GM23338 (cell line): ENCODE results near the gene GMEB2. TPM values are rescaled to one million over a fixed set of nuclear protein-coding genes. Genes with fewer than 3 reads are reported as not detected.

ENCODE experiments used
- ATAC-seq: fragments of 200-7000 bp; cut with Tn5 transposase; 3 replicates; pipeline ENCODE4 v1.9.1; 2020
- DNase-seq: peaks from one replicate; pipeline ENCODE4 v3.0.0-alpha.2; 2015; ENCODE audit warnings: low spot score
- H2AFZ ChIP-seq: fragments of 200-600 bp; sonication (generic); 2 replicates; pipeline ENCODE4 v1.8.0; 2016; ENCODE audit warnings: antibody characterized with exemption, mild to moderate bottlenecking, moderate library complexity
- H3F3A ChIP-seq: fragments of 200-600 bp; sonication (generic); replicated peaks from 2 replicates; pipeline ENCODE4 v1.8.0; 2017; ENCODE audit warnings: antibody characterized with exemption, mixed run types, low read depth
- H3K27ac ChIP-seq: fragments of 200-600 bp; sonication (generic); 2 replicates; pipeline ENCODE4 v1.6.1; 2016; ENCODE audit warnings: low read depth
- H3K27me3 ChIP-seq: fragments of 200-600 bp; sonication (generic); 2 replicates; pipeline ENCODE4 v1.8.0; 2016; ENCODE audit warnings: mild to moderate bottlenecking, mixed run types, moderate library complexity; ENCODE audit not compliant: insufficient read depth
- H3K36me3 ChIP-seq: fragments of 200-600 bp; sonication (generic); 2 replicates; pipeline ENCODE4 v1.8.0; 2016; ENCODE audit warnings: mild to moderate bottlenecking; ENCODE audit not compliant: insufficient read depth
- H3K4me1 ChIP-seq: fragments of 200-600 bp; sonication (generic); 2 replicates; pipeline ENCODE4 v1.8.0; 2016; ENCODE audit warnings: mild to moderate bottlenecking, moderate library complexity; ENCODE audit not compliant: insufficient read depth
- H3K4me2 ChIP-seq: fragments of 200-600 bp; sonication (generic); 2 replicates; pipeline ENCODE4 v1.7.1; 2017; ENCODE audit warnings: mixed run types
- H3K4me3 ChIP-seq: fragments of 200-600 bp; sonication (generic); 2 replicates; pipeline ENCODE4 v1.6.1; 2016; ENCODE audit warnings: mixed run types
- H3K79me2 ChIP-seq: fragments of 200-600 bp; sonication (generic); replicated peaks from 2 replicates; pipeline ENCODE4 v1.8.0; 2017; ENCODE audit warnings: mild to moderate bottlenecking; ENCODE audit not compliant: insufficient read depth
- H3K9me2 ChIP-seq: fragments of 200-600 bp; sonication (generic); 2 replicates; pipeline ENCODE4 v1.8.0; 2017; ENCODE audit not compliant: insufficient read depth
- H4K20me1 ChIP-seq: fragments of 200-600 bp; sonication (generic); replicated peaks from 2 replicates; pipeline ENCODE4 v1.8.0; 2017; ENCODE audit warnings: mild to moderate bottlenecking; ENCODE audit not compliant: insufficient read depth
- H3K27ac Mint-ChIP-seq: 2 replicates; pipeline ENCODE4 v1.8.0; 2020; ENCODE audit warnings: inconsistent platforms, mild to moderate bottlenecking, moderate library complexity, mixed read lengths
- H3K27me3 Mint-ChIP-seq: 3 replicates; pipeline ENCODE4 v1.8.0; 2022; ENCODE audit warnings: low read depth, mild to moderate bottlenecking, moderate library complexity, mixed read lengths, inconsistent platforms; ENCODE audit not compliant: insufficient read depth, poor library complexity
- H3K36me3 Mint-ChIP-seq: 3 replicates; pipeline ENCODE4 v1.8.0; 2021; ENCODE audit warnings: low read depth, mild to moderate bottlenecking, inconsistent platforms, moderate library complexity, mixed read lengths
- H3K4me1 Mint-ChIP-seq: 3 replicates; pipeline ENCODE4 v1.8.0; 2020; ENCODE audit warnings: mild to moderate bottlenecking, inconsistent platforms, mixed read lengths
- H3K4me3 Mint-ChIP-seq: 3 replicates; pipeline ENCODE4 v1.8.0; 2021; ENCODE audit warnings: moderate library complexity, mild to moderate bottlenecking, inconsistent platforms, mixed read lengths
- H3K9me3 Mint-ChIP-seq: 3 replicates; pipeline ENCODE4 v1.8.0; 2020; ENCODE audit warnings: moderate library complexity, mild to moderate bottlenecking, inconsistent platforms, mixed read lengths
- CREB1 ChIP-seq: fragments of 250-450 bp; sonication (Bioruptor Pico); IDR thresholded peaks from 2 replicates; pipeline ENCODE4 v1.5.0; 2020; ENCODE audit warnings: low read depth, mild to moderate bottlenecking, moderate library complexity
- CTCF ChIP-seq, 2 experiments: fragments of 200-600 bp in 1 of 2; sonication (generic) in 1 of 2; conservative IDR thresholded peaks; 2 replicates each; pipeline versions ENCODE4 v1.5.1 to v1.6.1; 2016 to 2017; ENCODE audit warnings: antibody characterized with exemption in 2 of 2, low read depth in 2 of 2, mild to moderate bottlenecking in 2 of 2, moderate library complexity in 1 of 2
- ETS1 ChIP-seq: IDR thresholded peaks from 2 replicates; pipeline ENCODE4 v1.6.1; 2016; ENCODE audit warnings: antibody characterized with exemption
- EZH2 ChIP-seq: fragments of 200-600 bp; sonication (generic); IDR thresholded peaks from one replicate; pipeline ENCODE4 v1.8.0; 2017; ENCODE audit warnings: antibody characterized with exemption, mild to moderate bottlenecking, low read depth; ENCODE audit not compliant: unreplicated experiment
- EZH2phosphoT487 ChIP-seq: fragments of 200-600 bp; sonication (generic); IDR thresholded peaks from one replicate; pipeline ENCODE4 v1.8.1; 2018; ENCODE audit warnings: antibody characterized with exemption; ENCODE audit not compliant: unreplicated experiment
- JUNB ChIP-seq: IDR thresholded peaks from one replicate; pipeline ENCODE4 v1.6.1; 2016; ENCODE audit warnings: antibody characterized with exemption; ENCODE audit not compliant: unreplicated experiment
- NANOG ChIP-seq: IDR thresholded peaks from 2 replicates; pipeline ENCODE4 v1.6.1; 2016; ENCODE audit warnings: antibody characterized with exemption, borderline replicate concordance
- POLR2AphosphoS5 ChIP-seq: IDR thresholded peaks from 2 replicates; pipeline ENCODE4 v1.6.1; 2016; ENCODE audit warnings: antibody characterized with exemption, low read depth
- STAT1 ChIP-seq: IDR thresholded peaks from one replicate; pipeline ENCODE4 v1.6.1; 2016; ENCODE audit warnings: antibody characterized with exemption; ENCODE audit not compliant: unreplicated experiment
- ZNF114 ChIP-seq: fragments of 250-450 bp; sonication (Bioruptor Pico); IDR thresholded peaks from 2 replicates; pipeline ENCODE4 v1.5.0; 2020; ENCODE audit warnings: mild to moderate bottlenecking, moderate library complexity
- ZNF331 ChIP-seq: fragments of 250-450 bp; sonication (Bioruptor Pico); IDR thresholded peaks from 2 replicates; pipeline ENCODE4 v1.5.0; 2020; ENCODE audit warnings: low read depth, mild to moderate bottlenecking, moderate library complexity
- polyA plus RNA-seq: library from polyadenylated mRNA; unstranded; fragments of >200 nt; fragmentation: Nextera tagmentation; extraction: Ambion mirVana; gene quantifications from 2 replicates; pipeline ENCODE4 v1.2.1, GENCODE V29; 2016
- total RNA-seq: library from RNA; depleted of rRNA; stranded (reverse); fragments of >200 nt; shearing (Covaris generic); gene quantifications from 2 replicates; pipeline ENCODE4 v1.2.3, GENCODE V29; 2014
- TF ChIP-seq, protein P1 (sequence below): IDR thresholded peaks from one replicate; pipeline ENCODE4 v1.6.1; 2018; ENCODE audit warnings: antibody characterized with exemption; ENCODE audit not compliant: unreplicated experiment
- TF ChIP-seq, protein P2 (sequence below): fragments of 250-450 bp; sonication (Bioruptor Pico); IDR thresholded peaks from 2 replicates; pipeline ENCODE4 v1.5.0; 2020; ENCODE audit warnings: mild to moderate bottlenecking, moderate library complexity

GMEB2 gene
- total and polyA plus RNA-seq, 2 experiments from 2014 or later, result 4.4 to 20.6 TPM

DNA sequence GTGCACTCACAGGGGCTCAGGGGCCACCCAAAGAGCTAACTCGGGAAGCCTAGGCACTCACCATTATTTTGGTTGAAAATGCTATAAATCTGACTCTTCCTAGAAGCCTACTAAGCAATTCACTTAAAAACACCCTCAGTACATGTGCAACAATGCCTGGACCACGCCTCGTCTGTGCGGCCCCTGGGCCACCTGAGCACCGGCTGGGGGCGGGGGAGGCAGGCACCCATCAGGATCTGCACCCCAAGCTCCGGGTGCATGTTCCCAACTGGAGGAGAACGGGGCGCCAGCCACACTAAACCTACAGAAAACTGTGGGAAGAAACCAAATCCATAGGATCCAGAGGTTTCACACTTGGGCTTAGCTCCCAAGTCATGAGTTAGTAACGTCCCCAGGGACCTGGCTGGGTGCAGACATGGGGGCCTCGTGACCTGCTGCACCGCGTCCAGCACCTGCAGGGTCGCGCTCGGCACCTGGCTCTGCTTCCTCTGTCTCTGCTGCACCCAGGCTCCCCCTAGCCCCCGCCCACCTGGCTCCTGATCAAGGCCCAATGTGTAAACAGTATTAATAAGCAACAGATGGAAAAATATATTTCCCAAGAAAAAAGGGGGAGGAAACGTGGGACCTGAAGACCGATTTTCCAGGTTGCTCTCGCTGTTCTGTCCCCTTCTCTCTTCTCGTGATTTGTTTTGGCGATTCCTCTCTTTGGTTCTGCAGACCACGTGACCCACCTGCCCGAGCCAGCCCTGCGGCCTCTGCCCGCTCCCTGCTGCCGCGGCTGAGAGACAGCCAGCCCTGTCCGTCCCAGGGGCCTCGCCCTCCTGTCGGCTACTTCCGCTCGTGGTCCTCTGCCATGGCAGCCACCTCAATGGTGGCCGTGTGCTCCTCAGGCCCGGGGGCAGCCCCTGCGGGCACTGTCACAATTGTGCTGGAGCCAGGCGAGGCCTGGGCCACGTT lies 37.4 kb downstream of the GMEB2 start:
- Mint-ChIP-seq H3K27me3 (peaks cover 3% of the 10 kb centered on the region), H3K36me3 (peaks cover 18% of the 10 kb centered on the region), H3K4me3 (no peak overlapping the region), H3K27ac (no peak overlapping the region), H3K4me1 (no peaks in the 10 kb centered on the region), H3K9me3 (no peaks in the 10 kb centered on the region)
- Histone ChIP-seq H3K36me3 (no peaks in the 10 kb centered on the region), H3K79me2 (no peaks in the 10 kb centered on the region), H3K4me1 (no peaks in the 10 kb centered on the region), H3F3A (0 out of 2 replicates have a peak, but pooled peaks cover 2% of the 10 kb centered on the region), H3K27ac (no peak overlapping the region), H3K9me2 (no peaks in the 10 kb centered on the region), H3K27me3 (no peaks in the 10 kb centered on the region), H4K20me1 (no peaks in the 10 kb centered on the region), H3K4me2 (no peak overlapping the region), H2AFZ (no peak overlapping the region), H3K4me3 (no peak overlapping the region)
- ATAC-seq (no peak), DNase-seq (no peak)
- TF ChIP-seq JUNB (no peak), EZH2phosphoT487 (no peak), STAT1 (no peak), NANOG (no peak), EZH2 (no peak), ZNF331 (CRISPR knock-in tag) (no peak), CTCF (conservative IDR thresholded peaks at IDR 0.05; ENCODE audit: low read depth in 2 of 2) (no peak), CREB1 (CRISPR knock-in tag) (no peak), POLR2AphosphoS5 (no peak), ZNF114 (CRISPR knock-in tag) (no peak), ETS1 (no peak)
- TF ChIP-seq, protein P1, sequence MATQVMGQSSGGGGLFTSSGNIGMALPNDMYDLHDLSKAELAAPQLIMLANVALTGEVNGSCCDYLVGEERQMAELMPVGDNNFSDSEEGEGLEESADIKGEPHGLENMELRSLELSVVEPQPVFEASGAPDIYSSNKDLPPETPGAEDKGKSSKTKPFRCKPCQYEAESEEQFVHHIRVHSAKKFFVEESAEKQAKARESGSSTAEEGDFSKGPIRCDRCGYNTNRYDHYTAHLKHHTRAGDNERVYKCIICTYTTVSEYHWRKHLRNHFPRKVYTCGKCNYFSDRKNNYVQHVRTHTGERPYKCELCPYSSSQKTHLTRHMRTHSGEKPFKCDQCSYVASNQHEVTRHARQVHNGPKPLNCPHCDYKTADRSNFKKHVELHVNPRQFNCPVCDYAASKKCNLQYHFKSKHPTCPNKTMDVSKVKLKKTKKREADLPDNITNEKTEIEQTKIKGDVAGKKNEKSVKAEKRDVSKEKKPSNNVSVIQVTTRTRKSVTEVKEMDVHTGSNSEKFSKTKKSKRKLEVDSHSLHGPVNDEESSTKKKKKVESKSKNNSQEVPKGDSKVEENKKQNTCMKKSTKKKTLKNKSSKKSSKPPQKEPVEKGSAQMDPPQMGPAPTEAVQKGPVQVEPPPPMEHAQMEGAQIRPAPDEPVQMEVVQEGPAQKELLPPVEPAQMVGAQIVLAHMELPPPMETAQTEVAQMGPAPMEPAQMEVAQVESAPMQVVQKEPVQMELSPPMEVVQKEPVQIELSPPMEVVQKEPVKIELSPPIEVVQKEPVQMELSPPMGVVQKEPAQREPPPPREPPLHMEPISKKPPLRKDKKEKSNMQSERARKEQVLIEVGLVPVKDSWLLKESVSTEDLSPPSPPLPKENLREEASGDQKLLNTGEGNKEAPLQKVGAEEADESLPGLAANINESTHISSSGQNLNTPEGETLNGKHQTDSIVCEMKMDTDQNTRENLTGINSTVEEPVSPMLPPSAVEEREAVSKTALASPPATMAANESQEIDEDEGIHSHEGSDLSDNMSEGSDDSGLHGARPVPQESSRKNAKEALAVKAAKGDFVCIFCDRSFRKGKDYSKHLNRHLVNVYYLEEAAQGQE, result no peak
- TF ChIP-seq, protein P2, sequence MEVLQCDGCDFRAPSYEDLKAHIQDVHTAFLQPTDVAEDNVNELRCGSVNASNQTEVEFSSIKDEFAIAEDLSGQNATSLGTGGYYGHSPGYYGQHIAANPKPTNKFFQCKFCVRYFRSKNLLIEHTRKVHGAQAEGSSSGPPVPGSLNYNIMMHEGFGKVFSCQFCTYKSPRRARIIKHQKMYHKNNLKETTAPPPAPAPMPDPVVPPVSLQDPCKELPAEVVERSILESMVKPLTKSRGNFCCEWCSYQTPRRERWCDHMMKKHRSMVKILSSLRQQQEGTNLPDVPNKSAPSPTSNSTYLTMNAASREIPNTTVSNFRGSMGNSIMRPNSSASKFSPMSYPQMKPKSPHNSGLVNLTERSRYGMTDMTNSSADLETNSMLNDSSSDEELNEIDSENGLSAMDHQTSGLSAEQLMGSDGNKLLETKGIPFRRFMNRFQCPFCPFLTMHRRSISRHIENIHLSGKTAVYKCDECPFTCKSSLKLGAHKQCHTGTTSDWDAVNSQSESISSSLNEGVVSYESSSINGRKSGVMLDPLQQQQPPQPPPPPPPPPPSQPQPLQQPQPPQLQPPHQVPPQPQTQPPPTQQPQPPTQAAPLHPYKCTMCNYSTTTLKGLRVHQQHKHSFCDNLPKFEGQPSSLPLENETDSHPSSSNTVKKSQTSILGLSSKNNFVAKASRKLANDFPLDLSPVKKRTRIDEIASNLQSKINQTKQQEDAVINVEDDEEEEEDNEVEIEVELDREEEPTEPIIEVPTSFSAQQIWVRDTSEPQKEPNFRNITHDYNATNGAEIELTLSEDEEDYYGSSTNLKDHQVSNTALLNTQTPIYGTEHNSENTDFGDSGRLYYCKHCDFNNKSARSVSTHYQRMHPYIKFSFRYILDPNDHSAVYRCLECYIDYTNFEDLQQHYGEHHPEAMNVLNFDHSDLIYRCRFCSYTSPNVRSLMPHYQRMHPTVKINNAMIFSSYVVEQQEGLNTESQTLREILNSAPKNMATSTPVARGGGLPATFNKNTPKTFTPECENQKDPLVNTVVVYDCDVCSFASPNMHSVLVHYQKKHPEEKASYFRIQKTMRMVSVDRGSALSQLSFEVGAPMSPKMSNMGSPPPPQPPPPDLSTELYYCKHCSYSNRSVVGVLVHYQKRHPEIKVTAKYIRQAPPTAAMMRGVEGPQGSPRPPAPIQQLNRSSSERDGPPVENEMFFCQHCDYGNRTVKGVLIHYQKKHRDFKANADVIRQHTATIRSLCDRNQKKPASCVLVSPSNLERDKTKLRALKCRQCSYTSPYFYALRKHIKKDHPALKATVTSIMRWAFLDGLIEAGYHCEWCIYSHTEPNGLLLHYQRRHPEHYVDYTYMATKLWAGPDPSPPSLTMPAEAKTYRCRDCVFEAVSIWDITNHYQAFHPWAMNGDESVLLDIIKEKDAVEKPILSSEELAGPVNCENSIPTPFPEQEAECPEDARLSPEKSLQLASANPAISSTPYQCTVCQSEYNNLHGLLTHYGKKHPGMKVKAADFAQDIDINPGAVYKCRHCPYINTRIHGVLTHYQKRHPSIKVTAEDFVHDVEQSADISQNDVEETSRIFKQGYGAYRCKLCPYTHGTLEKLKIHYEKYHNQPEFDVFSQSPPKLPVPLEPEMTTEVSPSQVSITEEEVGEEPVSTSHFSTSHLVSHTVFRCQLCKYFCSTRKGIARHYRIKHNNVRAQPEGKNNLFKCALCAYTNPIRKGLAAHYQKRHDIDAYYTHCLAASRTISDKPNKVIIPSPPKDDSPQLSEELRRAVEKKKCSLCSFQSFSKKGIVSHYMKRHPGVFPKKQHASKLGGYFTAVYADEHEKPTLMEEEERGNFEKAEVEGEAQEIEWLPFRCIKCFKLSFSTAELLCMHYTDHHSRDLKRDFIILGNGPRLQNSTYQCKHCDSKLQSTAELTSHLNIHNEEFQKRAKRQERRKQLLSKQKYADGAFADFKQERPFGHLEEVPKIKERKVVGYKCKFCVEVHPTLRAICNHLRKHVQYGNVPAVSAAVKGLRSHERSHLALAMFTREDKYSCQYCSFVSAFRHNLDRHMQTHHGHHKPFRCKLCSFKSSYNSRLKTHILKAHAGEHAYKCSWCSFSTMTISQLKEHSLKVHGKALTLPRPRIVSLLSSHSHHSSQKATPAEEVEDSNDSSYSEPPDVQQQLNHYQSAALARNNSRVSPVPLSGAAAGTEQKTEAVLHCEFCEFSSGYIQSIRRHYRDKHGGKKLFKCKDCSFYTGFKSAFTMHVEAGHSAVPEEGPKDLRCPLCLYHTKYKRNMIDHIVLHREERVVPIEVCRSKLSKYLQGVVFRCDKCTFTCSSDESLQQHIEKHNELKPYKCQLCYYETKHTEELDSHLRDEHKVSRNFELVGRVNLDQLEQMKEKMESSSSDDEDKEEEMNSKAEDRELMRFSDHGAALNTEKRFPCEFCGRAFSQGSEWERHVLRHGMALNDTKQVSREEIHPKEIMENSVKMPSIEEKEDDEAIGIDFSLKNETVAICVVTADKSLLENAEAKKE (CRISPR knock-in tag), result no peak
